ENCODE results near the gene TNFRSF14.

DNA sequence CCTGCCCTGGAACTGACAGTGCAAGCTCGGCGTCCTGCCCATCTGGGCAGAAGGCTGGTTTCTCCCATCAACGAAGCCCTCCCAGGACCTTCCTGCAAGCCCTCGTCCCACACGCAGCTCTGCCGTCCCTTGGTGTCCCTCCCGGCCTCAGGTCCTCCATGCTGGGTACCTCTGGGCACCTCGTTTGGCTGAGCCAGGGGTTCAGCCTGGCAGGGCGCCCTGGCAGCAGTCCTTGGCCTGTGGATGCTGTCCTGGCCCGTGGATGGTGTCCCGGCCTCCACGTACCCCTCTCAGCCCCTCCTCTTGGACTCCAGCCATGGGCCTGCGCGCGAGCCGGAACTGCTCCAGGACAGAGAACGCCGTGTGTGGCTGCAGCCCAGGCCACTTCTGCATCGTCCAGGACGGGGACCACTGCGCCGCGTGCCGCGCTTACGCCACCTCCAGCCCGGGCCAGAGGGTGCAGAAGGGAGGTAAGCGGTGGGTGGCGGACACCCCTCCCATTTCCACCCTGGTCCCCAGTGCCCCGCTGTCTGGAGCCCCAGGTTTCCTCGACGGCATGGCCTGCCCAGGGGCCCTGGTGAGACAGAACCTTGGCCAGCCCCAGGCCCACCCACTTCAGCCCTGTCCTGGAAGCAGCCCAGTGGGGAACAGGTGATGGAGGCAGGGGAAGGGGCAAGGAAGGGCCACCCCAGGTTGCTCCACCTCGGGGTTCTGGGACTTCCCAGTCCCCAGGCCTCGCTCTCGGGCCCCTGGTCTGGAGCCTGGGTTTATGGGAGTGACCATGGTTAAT lies 3.5 kb downstream of the TNFRSF14 start:
- TF ChIP-seq, protein P1, sequence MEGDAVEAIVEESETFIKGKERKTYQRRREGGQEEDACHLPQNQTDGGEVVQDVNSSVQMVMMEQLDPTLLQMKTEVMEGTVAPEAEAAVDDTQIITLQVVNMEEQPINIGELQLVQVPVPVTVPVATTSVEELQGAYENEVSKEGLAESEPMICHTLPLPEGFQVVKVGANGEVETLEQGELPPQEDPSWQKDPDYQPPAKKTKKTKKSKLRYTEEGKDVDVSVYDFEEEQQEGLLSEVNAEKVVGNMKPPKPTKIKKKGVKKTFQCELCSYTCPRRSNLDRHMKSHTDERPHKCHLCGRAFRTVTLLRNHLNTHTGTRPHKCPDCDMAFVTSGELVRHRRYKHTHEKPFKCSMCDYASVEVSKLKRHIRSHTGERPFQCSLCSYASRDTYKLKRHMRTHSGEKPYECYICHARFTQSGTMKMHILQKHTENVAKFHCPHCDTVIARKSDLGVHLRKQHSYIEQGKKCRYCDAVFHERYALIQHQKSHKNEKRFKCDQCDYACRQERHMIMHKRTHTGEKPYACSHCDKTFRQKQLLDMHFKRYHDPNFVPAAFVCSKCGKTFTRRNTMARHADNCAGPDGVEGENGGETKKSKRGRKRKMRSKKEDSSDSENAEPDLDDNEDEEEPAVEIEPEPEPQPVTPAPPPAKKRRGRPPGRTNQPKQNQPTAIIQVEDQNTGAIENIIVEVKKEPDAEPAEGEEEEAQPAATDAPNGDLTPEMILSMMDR (IDR thresholded peaks at IDR 0.05; ENCODE audit: insufficient read depth, low read length), result no peak
- TF ChIP-seq POLR2AphosphoS5 (IDR thresholded peaks at IDR 0.05; ENCODE audit: low read depth), result no peak
- no peak for TF ChIP-seq GABPA (IDR thresholded peaks at IDR 0.05; ENCODE audit: low read depth)
- TF ChIP-seq, protein P2, sequence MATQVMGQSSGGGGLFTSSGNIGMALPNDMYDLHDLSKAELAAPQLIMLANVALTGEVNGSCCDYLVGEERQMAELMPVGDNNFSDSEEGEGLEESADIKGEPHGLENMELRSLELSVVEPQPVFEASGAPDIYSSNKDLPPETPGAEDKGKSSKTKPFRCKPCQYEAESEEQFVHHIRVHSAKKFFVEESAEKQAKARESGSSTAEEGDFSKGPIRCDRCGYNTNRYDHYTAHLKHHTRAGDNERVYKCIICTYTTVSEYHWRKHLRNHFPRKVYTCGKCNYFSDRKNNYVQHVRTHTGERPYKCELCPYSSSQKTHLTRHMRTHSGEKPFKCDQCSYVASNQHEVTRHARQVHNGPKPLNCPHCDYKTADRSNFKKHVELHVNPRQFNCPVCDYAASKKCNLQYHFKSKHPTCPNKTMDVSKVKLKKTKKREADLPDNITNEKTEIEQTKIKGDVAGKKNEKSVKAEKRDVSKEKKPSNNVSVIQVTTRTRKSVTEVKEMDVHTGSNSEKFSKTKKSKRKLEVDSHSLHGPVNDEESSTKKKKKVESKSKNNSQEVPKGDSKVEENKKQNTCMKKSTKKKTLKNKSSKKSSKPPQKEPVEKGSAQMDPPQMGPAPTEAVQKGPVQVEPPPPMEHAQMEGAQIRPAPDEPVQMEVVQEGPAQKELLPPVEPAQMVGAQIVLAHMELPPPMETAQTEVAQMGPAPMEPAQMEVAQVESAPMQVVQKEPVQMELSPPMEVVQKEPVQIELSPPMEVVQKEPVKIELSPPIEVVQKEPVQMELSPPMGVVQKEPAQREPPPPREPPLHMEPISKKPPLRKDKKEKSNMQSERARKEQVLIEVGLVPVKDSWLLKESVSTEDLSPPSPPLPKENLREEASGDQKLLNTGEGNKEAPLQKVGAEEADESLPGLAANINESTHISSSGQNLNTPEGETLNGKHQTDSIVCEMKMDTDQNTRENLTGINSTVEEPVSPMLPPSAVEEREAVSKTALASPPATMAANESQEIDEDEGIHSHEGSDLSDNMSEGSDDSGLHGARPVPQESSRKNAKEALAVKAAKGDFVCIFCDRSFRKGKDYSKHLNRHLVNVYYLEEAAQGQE (IDR thresholded peaks at IDR 0.05; ENCODE audit: insufficient replicate concordance, low read depth), result no peak
- no peak for TF ChIP-seq SPI1 (IDR thresholded peaks at IDR 0.05; ENCODE audit: borderline replicate concordance, low read depth)

Data from HL-60 (cell line).